Measurements from ENCODE around the gene MLLT3.

Gene MLLT3

DNA sequence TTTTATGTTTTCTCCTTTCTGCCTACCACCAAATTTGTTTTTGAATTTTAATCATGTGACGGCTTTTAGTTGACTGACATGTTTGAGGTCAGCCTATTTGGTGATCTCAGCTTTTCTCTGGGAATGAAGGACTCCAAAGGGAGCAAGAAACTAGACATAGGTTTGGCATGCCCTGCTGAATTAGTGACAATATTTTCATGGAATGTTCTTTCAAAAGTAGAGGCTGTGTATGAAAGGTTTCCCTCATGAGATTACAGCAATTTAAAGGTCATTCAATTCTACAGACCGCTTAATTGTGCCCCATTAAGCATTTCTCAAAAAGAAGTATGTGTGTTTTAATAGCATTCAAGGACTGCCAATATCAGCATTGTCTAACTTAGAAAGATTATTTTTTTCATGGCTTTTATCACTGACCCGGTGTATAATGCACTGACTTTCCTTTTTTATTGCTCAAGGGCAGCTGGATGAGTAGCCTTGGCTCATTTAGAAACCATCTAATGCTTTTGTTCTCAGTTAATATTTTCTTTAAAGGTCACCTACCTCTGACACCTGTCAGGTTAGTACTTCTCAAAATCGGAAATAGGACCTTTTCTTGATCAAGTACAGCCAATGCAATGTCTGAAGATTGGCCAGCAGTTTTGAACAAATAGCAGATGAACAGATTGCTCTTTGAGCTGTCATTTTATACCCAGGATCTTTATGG is 8.1 kb upstream of the MLLT3 start:
- in situ Hi-C loops (cut with HindIII; ENCODE audit: low sequenced_read_pairs), result no loop called here

DNA sequence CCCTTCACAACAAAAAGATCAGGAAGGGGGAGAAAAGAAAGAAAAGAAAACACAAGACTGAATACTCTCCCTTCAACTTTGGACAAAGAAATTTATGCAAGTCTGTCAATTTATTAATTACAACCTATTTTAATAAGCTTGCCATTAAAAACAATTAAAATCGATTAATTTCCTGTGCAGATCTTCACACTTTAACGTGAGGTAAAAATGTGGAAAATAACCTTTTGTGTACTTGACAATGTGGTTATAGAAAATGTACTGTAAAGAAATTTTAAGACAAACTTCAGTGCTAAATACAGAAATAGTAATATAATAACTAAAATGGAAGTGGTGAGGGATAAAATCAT is 2.7 kb upstream of the MLLT3 start:
- in situ Hi-C loops (cut with HindIII; ENCODE audit: low sequenced_read_pairs), result no loop called here

DNA sequence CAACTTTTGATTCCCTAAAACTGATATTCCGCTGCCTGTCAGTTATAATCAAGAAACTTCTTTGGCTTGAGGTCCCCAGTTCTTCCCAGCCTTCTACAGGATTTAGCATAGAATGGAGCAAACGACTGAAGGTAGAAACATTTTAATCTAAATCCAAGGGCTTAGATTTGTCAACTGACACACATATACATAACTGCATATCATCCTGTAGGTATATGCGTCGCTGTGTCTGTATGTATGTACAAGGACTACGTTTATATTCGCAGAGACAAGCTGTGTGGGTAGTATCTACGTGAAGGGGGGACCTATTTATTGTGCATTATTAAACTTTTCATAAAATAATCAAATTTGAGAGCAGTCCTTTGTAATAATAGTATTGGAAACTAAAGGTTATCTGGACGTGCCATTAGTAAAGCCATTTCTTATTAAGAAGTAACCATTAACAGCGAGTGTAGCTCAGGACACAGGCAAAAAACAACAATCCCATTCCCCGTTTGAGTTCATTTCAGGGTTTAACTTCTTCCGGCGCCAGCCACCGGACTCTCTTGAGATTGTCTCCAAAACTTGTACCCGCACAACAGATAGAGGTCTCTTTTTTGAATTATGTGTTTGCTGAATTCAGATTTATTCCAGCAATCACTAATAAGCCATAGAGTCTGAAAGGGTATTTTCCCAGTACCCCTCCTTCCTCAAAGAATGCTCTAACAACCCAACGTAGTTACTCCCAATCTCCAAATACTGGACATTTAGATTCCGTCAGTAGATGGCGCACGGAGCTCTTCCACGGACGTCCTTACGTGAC is 2.1 kb upstream of the MLLT3 start:
- in situ Hi-C loops (cut with HindIII; ENCODE audit: low sequenced_read_pairs), result no loop called here

DNA sequence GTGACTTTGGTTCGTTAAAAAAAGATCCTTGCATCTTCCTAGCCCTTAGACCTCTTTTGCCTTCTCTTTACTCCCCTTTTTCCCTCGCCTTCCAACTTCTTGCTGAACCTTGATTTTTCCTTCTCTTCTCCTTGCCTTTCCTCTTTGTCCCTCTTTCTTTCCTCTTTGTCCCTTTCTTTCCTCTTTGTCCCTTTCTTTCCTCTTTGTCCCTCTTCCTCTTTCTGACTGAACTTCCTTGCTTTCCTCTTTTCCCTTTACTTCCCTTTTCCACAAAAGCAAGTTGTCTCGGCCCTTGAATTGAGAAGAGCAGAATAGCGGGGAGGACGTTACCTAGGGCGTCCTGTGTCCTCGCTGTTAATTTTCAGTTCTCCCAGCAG is 1.4 kb upstream of the MLLT3 start:
- in situ Hi-C loops (cut with HindIII; ENCODE audit: low sequenced_read_pairs), result no loop called here

DNA sequence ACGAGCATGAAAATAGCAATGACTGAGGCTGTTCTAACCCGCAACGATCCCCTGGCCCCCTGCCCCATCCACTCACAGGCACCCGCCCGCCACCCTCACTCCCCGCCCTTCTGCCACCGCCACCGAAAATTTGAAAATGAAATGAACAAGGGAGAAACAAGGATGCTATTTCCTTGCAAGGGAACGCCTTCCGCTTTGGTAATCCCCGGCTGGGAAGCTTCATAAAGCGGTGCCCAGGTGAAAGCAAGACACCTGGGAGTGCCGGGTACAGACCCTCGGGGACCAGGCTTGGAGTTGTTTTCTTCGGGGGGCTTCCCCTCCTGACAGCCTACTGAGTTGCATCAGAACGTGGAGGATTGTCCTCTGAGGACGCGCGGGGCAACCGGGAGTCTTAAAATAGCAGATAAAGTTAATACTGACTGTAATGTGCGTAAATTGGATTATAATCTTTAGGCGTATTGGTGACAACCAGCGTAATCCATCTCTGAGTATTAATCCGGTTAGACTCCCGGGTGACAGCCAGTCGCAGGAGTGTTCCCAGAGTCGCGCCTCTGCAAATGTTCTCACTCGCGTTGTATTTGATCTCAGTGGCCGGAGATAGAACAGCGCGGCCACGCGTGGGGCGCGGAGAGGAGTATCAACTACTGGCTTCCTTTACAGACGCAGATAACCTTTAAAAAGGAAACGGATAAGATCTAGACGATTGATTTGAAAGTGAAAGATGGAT is 885 bp upstream of the MLLT3 start:
- in situ Hi-C loops (cut with HindIII; ENCODE audit: low sequenced_read_pairs), result no loop called here

DNA sequence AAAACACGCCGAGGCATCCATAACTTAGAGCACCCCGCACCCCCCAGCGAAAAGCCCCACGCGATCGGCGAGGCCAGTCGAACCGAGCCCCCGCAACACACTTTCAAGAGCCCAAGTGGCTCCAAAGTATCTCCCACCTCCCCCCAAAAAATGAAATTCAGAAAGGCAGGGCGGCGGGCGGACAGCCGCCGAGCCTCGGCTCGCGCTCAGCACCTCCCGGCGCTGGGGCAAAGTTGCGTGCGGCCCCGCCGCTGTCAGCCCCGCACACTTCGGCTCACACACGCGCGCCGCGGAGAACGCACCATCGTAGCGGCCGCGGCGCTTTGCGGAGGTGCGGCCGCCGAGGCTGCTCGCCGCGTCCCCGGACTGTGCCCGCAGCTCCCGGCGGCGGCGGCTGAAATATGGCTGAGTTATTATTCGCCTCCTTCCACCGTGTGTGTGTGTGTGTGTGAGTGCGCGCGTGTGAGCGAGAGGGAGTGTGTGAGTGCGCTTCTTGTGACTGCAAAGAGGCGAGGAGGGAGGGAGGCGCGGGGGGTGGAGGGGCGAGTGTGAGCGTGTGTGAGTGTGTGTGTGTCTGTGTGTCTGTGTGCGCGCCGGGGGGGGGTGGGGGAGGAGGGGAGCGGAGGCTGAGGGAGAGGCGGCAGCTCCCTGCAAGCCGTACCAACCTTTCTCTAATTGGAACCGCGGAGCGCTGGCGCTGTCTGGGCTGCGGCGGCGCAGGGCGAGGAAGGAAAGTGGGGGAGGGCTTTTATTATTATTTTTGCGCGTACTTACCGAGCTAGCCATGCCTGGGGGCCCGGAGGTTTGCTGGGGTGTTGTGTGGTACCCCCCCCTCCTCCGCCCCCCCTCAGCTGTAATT is 599 bp downstream of the MLLT3 start:
- in situ Hi-C loops (cut with HindIII; ENCODE audit: low sequenced_read_pairs), result no loop called here

DNA sequence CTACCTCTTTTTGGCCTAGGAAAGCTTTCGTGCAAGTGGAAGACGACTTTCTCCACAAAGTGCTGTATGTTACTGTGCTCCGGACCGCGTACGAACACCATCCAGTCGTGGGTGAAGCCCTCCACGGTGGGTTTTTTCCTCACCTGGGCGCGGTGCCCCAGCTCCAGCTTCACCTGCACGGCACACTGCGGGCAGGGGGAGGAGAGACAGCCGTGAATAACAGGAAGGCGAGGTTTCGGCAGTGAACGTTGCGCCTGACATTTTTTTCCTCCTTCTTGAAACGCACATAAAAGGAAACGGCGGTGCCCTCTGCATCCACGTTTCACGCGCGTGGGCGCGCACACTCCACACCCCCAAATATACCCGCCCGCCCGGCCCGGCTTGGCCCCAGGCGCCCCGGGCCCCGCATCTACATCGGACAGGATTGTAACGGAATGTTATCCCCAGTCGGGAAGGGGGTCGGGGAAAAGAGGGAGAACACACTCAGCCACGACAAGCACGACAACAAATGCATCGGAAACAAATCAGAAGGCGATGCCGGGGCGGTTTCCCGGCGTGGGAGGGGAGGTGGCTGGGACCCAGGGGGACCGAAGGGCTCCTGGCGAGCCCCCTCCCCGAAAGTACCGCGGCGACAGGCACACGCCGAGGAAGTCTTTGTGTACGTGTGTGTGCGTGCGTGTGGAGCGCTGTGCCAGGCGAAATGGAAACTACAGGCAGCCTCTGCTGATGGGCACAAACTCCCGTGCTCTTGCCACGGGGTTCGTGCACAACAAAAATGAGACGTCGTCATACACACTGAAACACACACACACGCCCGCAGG is 1.4 kb downstream of the MLLT3 start:
- in situ Hi-C loops (cut with HindIII; ENCODE audit: low sequenced_read_pairs), result no loop called here

DNA sequence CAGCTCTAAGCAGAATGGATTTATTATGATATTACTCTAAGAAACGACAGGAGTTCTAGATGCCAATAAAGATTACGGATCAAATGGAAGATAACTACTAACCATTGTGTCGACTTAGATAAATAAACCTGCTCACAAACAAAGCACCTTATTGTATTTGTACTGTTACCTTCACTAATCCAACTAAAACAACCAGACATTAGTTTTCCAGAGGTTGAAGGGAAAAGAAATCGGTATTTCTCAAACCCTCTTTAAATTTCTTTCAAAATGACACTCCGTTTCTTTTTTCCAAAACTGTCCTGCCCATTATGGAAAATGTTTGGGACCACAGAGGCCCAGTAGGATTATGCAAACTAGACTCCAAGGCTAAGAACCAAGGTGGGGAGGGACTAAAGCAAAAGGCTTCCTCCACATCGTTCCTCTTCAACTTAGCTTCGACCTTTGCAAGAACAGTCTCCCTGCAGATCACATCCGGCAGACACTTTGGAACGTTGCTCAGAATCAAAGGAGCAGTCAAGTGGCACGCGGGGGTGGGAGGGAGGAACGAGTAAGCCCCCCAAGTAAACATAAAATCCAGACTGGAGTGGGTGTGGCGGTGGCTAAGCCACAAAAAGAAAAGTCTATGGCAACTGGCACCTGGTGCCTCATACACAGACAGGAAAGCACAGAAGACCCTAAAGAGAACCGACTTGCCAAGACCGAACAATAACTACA is 2.7 kb downstream of the MLLT3 start:
- in situ Hi-C loops (cut with HindIII; ENCODE audit: low sequenced_read_pairs), result no loop called here

DNA sequence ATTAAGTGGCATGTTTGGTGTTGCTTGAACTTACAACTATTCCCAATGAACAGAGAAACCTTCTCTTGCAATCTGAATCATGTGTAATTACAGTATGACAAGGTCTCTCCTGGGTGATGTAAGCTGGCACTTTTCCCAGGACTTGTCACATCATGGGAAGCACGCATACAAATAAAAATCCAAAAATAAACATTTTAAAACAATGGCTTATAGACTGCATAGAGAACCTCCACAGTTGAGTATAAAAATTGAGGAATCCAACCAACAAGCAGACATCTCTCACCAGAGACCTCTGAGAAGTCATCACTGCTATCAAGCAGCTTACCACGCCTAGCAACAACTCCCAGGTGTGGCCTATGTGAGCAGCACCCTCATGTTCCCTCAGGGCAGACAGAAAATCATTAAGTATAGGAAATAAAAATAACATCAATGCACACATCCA is 3.9 kb downstream of the MLLT3 start:
- in situ Hi-C loops (cut with HindIII; ENCODE audit: low sequenced_read_pairs), result no loop called here

DNA sequence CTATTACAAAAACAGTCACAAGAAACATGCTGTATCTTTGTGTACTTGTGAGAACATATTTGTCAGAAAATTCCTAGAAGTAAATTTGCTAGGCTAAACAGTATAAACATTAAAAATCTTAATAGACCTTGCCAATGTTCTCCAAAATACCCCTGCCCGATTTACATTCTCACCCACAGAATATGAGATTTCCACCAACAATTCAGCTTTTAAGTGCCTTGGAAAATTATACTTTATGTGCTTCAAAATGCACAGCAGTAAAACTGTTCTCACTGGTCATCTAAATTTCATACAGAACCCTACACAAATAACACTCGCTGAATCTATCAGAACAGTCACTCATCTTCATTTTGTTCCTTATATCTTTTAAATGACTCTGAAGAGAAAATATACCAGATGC is 5.5 kb downstream of the MLLT3 start:
- in situ Hi-C loops (cut with HindIII; ENCODE audit: low sequenced_read_pairs), result no loop called here

DNA sequence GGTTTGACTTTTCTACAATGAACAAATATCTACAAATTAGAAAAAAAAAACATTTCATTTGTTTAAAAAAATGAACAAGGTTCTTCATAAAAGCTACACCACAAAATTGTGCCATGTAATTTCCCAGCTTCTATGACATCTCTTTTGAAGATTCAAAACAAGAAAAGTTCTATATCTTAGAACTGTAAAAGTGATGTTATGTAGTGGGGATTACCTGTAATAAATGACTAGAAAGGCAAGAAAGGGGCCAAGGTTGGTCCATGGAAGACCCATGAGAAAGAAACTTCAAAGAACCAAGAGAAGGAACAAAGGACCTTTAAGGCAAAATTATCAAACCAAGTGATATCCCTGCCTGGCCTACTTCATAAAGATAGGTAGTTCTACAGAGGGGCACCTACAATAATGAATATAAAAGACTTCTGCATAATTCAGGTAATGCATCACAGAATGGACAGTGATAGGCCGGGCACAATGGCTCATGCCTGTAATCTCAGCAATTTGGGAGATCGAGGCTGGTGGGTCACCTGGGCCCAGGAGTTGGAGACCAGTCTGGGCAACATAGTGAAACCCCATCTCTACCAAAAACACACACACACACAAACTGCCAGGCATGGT is 7.6 kb downstream of the MLLT3 start:
- in situ Hi-C loops (cut with HindIII; ENCODE audit: low sequenced_read_pairs), result no loop called here

DNA sequence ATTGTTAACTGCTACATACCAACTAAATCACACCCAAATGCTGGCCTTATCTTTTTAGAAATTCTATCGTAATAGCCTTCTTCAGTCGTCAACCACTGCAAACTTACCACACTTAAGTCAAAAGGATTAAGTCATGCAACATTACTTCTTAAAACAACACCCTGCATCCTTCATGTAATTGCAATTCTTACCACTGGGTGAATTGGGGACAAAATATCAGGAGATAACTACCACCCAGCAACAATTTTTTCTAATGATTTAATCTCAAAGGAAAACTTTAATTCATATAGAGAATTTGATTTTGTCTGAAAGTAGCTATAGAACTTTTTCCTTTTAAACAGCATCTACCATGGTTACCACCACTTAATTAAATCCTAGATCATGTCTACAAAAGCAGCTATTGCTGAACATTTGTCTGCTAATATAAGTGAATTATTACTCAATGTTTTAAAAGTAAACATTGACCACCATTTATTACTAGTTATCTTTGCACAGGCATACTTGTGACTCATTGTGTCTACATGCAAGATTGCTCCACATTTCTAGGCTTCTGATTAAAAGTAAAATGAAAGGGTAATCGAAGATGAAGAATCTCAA is 10.5 kb downstream of the MLLT3 start:
- in situ Hi-C loops (cut with HindIII; ENCODE audit: low sequenced_read_pairs), result no loop called here

DNA sequence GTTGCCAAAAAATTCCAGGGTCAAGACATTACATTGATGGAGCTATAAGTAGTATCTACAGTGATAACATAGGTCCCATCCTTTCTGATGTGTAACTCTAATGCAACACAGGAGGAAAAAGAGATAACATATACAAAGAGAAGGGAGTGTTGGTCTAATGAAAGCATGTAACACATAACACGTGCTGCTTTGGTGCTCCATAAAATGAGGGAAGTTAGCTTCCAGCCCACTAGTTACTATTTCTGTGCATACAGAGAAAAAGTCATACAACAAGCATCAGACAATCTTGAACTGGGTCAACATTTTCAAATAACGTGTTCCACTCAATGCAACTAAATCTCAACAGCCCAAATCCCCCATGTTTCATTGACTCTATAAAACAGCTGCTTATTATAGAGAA is 11.7 kb downstream of the MLLT3 start:
- in situ Hi-C loops (cut with HindIII; ENCODE audit: low sequenced_read_pairs), result no loop called here

DNA sequence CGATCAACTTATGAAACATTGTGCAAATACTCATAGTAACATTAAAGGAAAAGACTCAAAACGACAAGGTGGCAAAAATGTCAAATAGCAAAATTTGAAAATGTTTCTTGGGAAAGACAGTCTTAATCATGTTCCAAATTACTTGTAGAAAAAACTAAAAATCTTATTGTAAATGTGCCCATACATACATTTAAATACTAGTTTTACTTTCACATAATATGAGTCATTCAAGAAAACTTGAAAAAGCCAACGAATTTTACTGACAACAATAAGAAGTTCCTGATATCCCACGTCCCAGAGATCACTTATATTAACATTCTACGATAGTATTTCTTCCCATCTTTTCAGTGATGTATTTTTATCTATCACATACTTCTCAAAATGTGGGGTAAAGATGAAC is 13.7 kb downstream of the MLLT3 start:
- in situ Hi-C loops (cut with HindIII; ENCODE audit: low sequenced_read_pairs), result no loop called here

DNA sequence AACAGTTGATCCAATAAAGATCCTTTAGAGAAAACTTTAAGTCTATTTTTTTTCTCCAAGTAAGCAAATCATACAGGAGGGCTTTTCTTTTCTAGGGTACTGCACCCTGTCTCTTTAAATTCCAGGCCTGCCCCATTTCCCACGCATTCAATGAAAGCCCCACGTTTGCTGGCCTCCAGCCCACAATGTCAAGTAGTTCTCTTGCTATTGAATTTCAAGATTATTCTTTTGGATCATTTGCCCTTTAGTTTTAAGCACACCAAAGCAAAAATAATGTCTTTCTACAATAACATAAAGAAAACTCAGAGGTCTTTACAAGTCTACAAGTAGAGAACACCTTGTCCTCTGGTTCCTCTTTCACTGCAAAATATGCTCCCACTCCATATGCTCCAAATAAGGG is 15.6 kb downstream of the MLLT3 start:
- in situ Hi-C loops (cut with HindIII; ENCODE audit: low sequenced_read_pairs), result no loop called here

DNA sequence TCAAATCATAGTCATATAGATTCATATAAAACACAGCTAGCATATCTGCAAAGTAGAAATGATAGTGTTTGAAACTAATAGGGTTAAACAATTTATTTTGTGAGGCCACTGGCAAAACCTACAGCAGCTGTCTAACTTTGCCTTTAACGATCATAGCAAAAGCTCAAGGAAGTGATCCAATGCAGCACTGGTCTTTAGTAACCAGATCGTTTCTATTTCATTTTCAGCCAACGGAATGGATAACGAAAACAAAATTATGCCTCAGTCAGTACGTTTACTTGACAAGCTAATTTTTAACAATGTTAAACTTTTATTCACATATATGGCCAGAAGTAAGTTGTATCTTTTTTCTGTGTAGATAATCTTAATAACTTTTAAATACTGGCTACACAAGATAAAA is 17.7 kb downstream of the MLLT3 start:
- in situ Hi-C loops (cut with HindIII; ENCODE audit: low sequenced_read_pairs), result no loop called here

DNA sequence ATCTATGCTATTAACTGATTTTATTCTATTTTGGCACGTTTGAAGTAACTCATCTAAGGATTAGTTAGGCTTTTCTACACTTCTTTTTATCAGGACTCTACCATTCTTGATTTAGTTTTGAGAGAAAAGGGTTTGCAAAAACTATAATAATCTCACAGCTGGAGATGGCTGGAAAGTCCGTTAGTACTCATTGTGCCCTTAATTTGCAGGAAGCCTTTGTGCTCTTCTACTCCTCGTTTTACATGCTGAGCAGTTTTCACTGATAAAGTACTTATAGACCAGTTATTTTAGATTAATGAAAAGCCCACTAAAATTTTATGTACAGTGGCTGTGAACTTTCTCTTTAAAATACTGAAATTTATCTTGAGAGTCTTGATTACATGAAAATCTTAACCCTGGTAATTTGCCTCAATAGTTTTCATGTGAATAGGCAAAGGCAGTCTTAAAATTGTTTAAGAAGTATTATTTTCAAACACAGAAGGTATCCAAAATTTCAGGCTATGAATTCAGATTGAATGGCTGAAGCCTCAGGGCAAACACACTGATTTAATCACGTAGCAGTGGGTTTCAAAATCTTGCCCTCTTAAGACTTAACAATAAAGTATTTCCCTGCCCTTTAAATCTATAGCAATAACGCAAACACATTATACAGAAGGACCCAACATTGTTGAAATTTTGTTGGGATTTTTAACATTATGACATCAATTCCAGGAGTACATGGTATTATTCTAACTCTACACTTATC is 18.6 kb downstream of the MLLT3 start:
- in situ Hi-C loops (cut with HindIII; ENCODE audit: low sequenced_read_pairs), result no loop called here

DNA sequence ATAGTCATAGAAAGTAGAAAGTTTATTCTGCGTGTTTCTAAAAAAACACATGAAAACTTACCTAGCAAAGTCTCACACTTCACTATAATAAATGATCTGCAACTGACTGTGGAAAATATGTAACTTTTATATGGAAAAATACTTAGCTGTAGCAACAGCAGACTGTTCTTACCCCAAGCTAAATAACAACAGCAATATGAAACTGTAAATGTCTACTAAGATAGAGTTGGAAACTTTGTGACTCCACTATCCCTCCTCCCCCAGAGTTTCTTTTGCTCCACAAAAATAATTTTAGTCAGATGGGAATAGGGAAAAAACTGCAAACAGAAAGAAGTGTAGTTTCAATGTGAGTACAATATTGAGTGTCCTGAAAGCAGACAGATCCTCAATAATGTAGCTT is 21.0 kb downstream of the MLLT3 start:
- in situ Hi-C loops (cut with HindIII; ENCODE audit: low sequenced_read_pairs), result no loop called here
